ENCODE measurements around the gene YY1.
A peak's percentile ranks its signal among the peaks of the same experiment; 100 is the strongest.
"Not testable (repeated sequence)": the region's sequence is repeated elsewhere in the genome, so short reads cannot be mapped to it uniquely, and the experiment has no call there.

YY1 gene

GRCh38 chr14:100225169-100225568 is 13.8 kb upstream of the YY1 start:
- no peak for TF ChIP-seq CTCF (IDR thresholded peaks at IDR 0.05; ENCODE audit: borderline replicate concordance, insufficient read depth, low read depth, low read length)
- H3K4me3 ChIP-seq (ENCODE audit: low read depth, low read length): no peak overlapping the region

- TF ChIP-seq CTCF (IDR thresholded peaks at IDR 0.05; ENCODE audit: borderline replicate concordance, insufficient read depth, low read depth, low read length): no peak
These were observed 8.6 kb upstream of the YY1 start for GRCh38 chr14:100230361-100230760.

GRCh38 chr14:100234511-100234910 is 4.4 kb upstream of the YY1 start:
- H3K4me3 ChIP-seq (ENCODE audit: low read depth, low read length): no peak overlapping the region
- no peak for TF ChIP-seq CTCF (IDR thresholded peaks at IDR 0.05; ENCODE audit: borderline replicate concordance, insufficient read depth, low read depth, low read length)

More at GRCh38 chr14:100230361-100230760, 8.6 kb upstream of the YY1 start:
- H3K4me3 ChIP-seq (ENCODE audit: low read depth, low read length): no peak overlapping the region

GRCh38 chr14:100236271-100236818 is 2.6 kb upstream of the YY1 start:
- not testable (repeated sequence) for H3K4me3 ChIP-seq (ENCODE audit: low read depth, low read length)

- peak overlapping the region; percentile 63 for H3K4me3 ChIP-seq (ENCODE audit: low read depth, low read length)
- no peak for TF ChIP-seq CTCF (IDR thresholded peaks at IDR 0.05; ENCODE audit: borderline replicate concordance, insufficient read depth, low read depth, low read length)
These were observed 2.1 kb upstream of the YY1 start for GRCh38 chr14:100236881-100237280.

- no peak for TF ChIP-seq CTCF (IDR thresholded peaks at IDR 0.05; ENCODE audit: borderline replicate concordance, insufficient read depth, low read depth, low read length)
- H3K4me3 ChIP-seq (ENCODE audit: low read depth, low read length): peak overlapping the region; percentile 63
These were observed 1.1 kb upstream of the YY1 start for GRCh38 chr14:100237735-100238418.

- peak overlapping the region; percentile 96 for H3K4me3 ChIP-seq (ENCODE audit: low read depth, low read length)
- no peak for TF ChIP-seq CTCF (IDR thresholded peaks at IDR 0.05; ENCODE audit: borderline replicate concordance, insufficient read depth, low read depth, low read length)
These were observed 381 bp downstream of the YY1 start for GRCh38 chr14:100239211-100239839.

All from GM12875 (cell line).